ENCODE results near the gene IFNL4.
"Not testable (repeated sequence)": the region's sequence is repeated elsewhere in the genome, so short reads cannot be mapped to it uniquely, and the experiment has no call there.

IFNL4 gene

GRCh38 chr19:39248806-39249205, at the start of gene IFNL4:
IFNL4 (minus strand) TSS chr19:39248856.
- no peak for DNase-seq (ENCODE audit: low spot score)

GRCh38 chr19:39297931-39298634, 49.4 kb upstream of the IFNL4 start:
- no peak for DNase-seq (ENCODE audit: low spot score)

- no peak for DNase-seq (ENCODE audit: low spot score)
These were observed 48.2 kb upstream of the IFNL4 start for GRCh38 chr19:39296906-39297305.

- no peak for DNase-seq (ENCODE audit: low spot score)
These were observed 47.5 kb upstream of the IFNL4 start, which contains the start of gene IFNL1 for GRCh38 chr19:39296055-39296645. IFNL1 (plus strand) TSS chr19:39296407; CDS start chr19:39296422, 15 bp downstream.

- no peak for DNase-seq (ENCODE audit: low spot score)
These were observed 44.7 kb upstream of the IFNL4 start for GRCh38 chr19:39293394-39293793.

GRCh38 chr19:39284032-39284431, 35.4 kb upstream of the IFNL4 start:
- DNase-seq (ENCODE audit: low spot score), result no peak

GRCh38 chr19:39282021-39282420, 33.4 kb upstream of the IFNL4 start:
- no peak for DNase-seq (ENCODE audit: low spot score)

GRCh38 chr19:39277598-39277997, 28.9 kb upstream of the IFNL4 start:
- DNase-seq (ENCODE audit: low spot score), result no peak

GRCh38 chr19:39276740-39277139, 28.1 kb upstream of the IFNL4 start:
- no peak for DNase-seq (ENCODE audit: low spot score)

GRCh38 chr19:39275578-39275977, 26.9 kb upstream of the IFNL4 start:
- no peak for DNase-seq (ENCODE audit: low spot score)

GRCh38 chr19:39273859-39274258, 25.2 kb upstream of the IFNL4 start:
- DNase-seq (ENCODE audit: low spot score), result not testable (repeated sequence)

GRCh38 chr19:39270036-39270871, 21.6 kb upstream of the IFNL4 start:
- no peak for DNase-seq (ENCODE audit: low spot score)

GRCh38 chr19:39269369-39269768, 20.7 kb upstream of the IFNL4 start:
- not testable (repeated sequence) for DNase-seq (ENCODE audit: low spot score)

GRCh38 chr19:39268531-39269223, 20.0 kb upstream of the IFNL4 start:
- not testable (repeated sequence) for DNase-seq (ENCODE audit: low spot score)

GRCh38 chr19:39268085-39268484, 19.4 kb upstream of the IFNL4 start, which contains the start of gene IFNL2:
IFNL2 (plus strand) TSS chr19:39268396; CDS start chr19:39268569, 173 bp downstream.
- not testable (repeated sequence) for DNase-seq (ENCODE audit: low spot score)

GRCh38 chr19:39265321-39265916, 16.8 kb upstream of the IFNL4 start:
- DNase-seq (ENCODE audit: low spot score), result no peak

- DNase-seq (ENCODE audit: low spot score), result no peak
These were observed 15.9 kb upstream of the IFNL4 start for GRCh38 chr19:39264306-39265290.

GRCh38 chr19:39263912-39264305, 15.3 kb upstream of the IFNL4 start:
- no peak for DNase-seq (ENCODE audit: low spot score)

GRCh38 chr19:39262496-39262895, 13.8 kb upstream of the IFNL4 start:
- DNase-seq (ENCODE audit: low spot score), result no peak

GRCh38 chr19:39261704-39262103, 13.0 kb upstream of the IFNL4 start:
- DNase-seq (ENCODE audit: low spot score), result no peak
